ENCODE data around the gene PCYOX1L.

The PCYOX1L gene

DNA sequence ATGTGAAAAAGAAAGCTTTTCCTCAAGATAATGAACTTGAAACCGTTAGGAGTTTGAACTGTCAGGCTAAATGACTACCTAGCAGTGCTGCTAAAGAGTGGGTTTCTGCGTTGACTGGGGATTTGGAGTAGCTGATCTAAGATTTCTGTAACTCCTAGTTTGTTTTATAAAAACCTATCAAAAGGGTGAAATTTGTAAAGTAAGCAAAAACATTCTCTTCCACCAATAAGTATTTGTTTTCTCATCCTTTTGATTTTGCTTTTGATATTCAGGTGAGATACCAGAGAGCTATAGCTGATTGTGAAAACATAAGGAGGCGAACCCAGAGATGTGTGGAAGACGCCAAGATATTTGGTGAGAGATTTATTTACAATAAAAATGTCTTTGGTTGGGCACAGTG is 8.5 kb upstream of the PCYOX1L start:
- TF ChIP-seq EZH2 (IDR thresholded peaks at IDR 0.05; ENCODE audit: borderline replicate concordance, low read length) = no peak
- TF ChIP-seq, protein P1, sequence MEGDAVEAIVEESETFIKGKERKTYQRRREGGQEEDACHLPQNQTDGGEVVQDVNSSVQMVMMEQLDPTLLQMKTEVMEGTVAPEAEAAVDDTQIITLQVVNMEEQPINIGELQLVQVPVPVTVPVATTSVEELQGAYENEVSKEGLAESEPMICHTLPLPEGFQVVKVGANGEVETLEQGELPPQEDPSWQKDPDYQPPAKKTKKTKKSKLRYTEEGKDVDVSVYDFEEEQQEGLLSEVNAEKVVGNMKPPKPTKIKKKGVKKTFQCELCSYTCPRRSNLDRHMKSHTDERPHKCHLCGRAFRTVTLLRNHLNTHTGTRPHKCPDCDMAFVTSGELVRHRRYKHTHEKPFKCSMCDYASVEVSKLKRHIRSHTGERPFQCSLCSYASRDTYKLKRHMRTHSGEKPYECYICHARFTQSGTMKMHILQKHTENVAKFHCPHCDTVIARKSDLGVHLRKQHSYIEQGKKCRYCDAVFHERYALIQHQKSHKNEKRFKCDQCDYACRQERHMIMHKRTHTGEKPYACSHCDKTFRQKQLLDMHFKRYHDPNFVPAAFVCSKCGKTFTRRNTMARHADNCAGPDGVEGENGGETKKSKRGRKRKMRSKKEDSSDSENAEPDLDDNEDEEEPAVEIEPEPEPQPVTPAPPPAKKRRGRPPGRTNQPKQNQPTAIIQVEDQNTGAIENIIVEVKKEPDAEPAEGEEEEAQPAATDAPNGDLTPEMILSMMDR (IDR thresholded peaks at IDR 0.05; ENCODE audit: low read length) = no peak
- Histone ChIP-seq H3K9me3 (ENCODE audit: low read length) (no peaks in the 10 kb centered on the region), H3F3A (ENCODE audit: insufficient read depth, low read length) (no peaks in the 10 kb centered on the region), H3K9me2 (ENCODE audit: low read depth, low read length) (no peaks in the 10 kb centered on the region), H3K4me1 (ENCODE audit: insufficient read depth, low read length, severe bottlenecking) (peaks cover 29% of the 10 kb centered on the region), H3K36me3 (ENCODE audit: insufficient read depth, low read length) (peaks cover 74% of the 10 kb centered on the region), H2AFZ (ENCODE audit: low read length) (no peak overlapping the region), H4K20me1 (ENCODE audit: insufficient read depth, low read length) (no peaks in the 10 kb centered on the region), H3K9ac (ENCODE audit: low read length) (no peak overlapping the region), H3K27me3 (ENCODE audit: insufficient read depth, low read length) (no peaks in the 10 kb centered on the region), H3K27ac (ENCODE audit: low read depth, low read length, poor library complexity, severe bottlenecking) (no peak overlapping the region), H3K4me3 (ENCODE audit: low read depth, low read length, poor library complexity, severe bottlenecking) (no peak overlapping the region), H3K4me2 (ENCODE audit: low read length) (no peak overlapping the region), H3K79me2 (ENCODE audit: insufficient read depth, low read length) (peaks cover 23% of the 10 kb centered on the region)

DNA sequence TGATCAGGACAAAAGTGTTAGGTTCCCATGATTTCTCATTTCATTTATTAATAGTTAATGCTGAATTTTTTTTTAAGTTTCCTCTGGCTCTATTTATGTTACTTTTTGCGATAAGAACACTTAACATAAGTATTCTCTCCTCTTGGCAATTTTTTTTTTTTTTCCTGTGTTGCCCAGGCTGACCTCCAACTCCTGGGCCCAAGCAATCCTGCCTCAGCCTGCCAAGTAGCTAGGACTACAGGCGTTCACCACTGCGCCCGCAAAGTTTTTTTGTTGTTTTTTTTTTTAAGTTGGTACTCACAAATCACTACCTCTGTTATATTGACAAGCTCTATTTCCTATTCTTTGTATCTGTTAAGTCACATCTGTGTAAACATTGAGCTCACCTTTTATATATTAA is 5.7 kb upstream of the PCYOX1L start:
- no peaks in the 10 kb centered on the region for H3K27me3 ChIP-seq (ENCODE audit: insufficient read depth, low read length)
- TF ChIP-seq, protein P1 (IDR thresholded peaks at IDR 0.05; ENCODE audit: low read length) = no peak
- TF ChIP-seq EZH2 (IDR thresholded peaks at IDR 0.05; ENCODE audit: borderline replicate concordance, low read length) = no peak
- no peak overlapping the region for H3K4me3 ChIP-seq (ENCODE audit: low read depth, low read length, poor library complexity, severe bottlenecking)
- H3K4me2 ChIP-seq (ENCODE audit: low read length) = no peak overlapping the region
- H4K20me1 ChIP-seq (ENCODE audit: insufficient read depth, low read length) = no peaks in the 10 kb centered on the region
- H3F3A ChIP-seq (ENCODE audit: insufficient read depth, low read length) = no peaks in the 10 kb centered on the region
- peaks cover 9% of the 10 kb centered on the region for H3K79me2 ChIP-seq (ENCODE audit: insufficient read depth, low read length)
- peaks cover 93% of the 10 kb centered on the region for H3K36me3 ChIP-seq (ENCODE audit: insufficient read depth, low read length)
- H3K9ac ChIP-seq (ENCODE audit: low read length) = no peak overlapping the region
- no peak overlapping the region for H3K27ac ChIP-seq (ENCODE audit: low read depth, low read length, poor library complexity, severe bottlenecking)
- peaks cover 26% of the 10 kb centered on the region for H3K4me1 ChIP-seq (ENCODE audit: insufficient read depth, low read length, severe bottlenecking)
- no peaks in the 10 kb centered on the region for H3K9me3 ChIP-seq (ENCODE audit: low read length)
- no peak overlapping the region for H2AFZ ChIP-seq (ENCODE audit: low read length)
- no peaks in the 10 kb centered on the region for H3K9me2 ChIP-seq (ENCODE audit: low read depth, low read length)

DNA sequence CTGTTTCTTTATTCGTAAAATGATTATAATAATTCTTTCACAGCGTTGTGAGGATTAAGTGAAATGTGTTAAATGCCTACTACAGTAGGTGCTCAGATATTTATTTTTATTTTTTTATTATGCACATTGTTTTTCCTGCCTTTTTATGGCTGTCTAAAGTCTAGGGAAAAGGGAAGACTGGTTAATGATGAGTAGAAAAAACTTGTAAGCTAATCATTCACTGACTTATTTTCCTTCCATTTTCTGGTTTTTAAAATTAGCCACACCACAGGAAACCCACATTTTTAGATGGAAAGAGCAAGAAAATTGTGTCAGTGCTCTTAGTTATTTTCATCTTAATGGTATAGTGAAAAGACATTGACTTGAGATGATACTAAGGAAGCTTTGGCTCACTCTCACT is 3.9 kb upstream of the PCYOX1L start:
- no peaks in the 10 kb centered on the region for H3F3A ChIP-seq (ENCODE audit: insufficient read depth, low read length)
- peaks cover 75% of the 10 kb centered on the region for H3K36me3 ChIP-seq (ENCODE audit: insufficient read depth, low read length)
- no peaks in the 10 kb centered on the region for H3K27me3 ChIP-seq (ENCODE audit: insufficient read depth, low read length)
- TF ChIP-seq, protein P1 (IDR thresholded peaks at IDR 0.05; ENCODE audit: low read length) = no peak
- no peak for TF ChIP-seq EZH2 (IDR thresholded peaks at IDR 0.05; ENCODE audit: borderline replicate concordance, low read length)
- H3K4me1 ChIP-seq (ENCODE audit: insufficient read depth, low read length, severe bottlenecking) = peaks cover 21% of the 10 kb centered on the region
- no peak overlapping the region for H3K4me3 ChIP-seq (ENCODE audit: low read depth, low read length, poor library complexity, severe bottlenecking)
- no peak overlapping the region for H3K4me2 ChIP-seq (ENCODE audit: low read length)
- H3K9ac ChIP-seq (ENCODE audit: low read length) = no peak overlapping the region
- no peak overlapping the region for H3K27ac ChIP-seq (ENCODE audit: low read depth, low read length, poor library complexity, severe bottlenecking)
- no peaks in the 10 kb centered on the region for H3K79me2 ChIP-seq (ENCODE audit: insufficient read depth, low read length)
- H3K9me3 ChIP-seq (ENCODE audit: low read length) = no peaks in the 10 kb centered on the region
- no peaks in the 10 kb centered on the region for H4K20me1 ChIP-seq (ENCODE audit: insufficient read depth, low read length)
- no peak overlapping the region for H2AFZ ChIP-seq (ENCODE audit: low read length)
- H3K9me2 ChIP-seq (ENCODE audit: low read depth, low read length) = no peaks in the 10 kb centered on the region

Data from OCI-LY1 (cell line).